ENCODE data around the gene CARMIL3.

The CARMIL3 gene

DNA sequence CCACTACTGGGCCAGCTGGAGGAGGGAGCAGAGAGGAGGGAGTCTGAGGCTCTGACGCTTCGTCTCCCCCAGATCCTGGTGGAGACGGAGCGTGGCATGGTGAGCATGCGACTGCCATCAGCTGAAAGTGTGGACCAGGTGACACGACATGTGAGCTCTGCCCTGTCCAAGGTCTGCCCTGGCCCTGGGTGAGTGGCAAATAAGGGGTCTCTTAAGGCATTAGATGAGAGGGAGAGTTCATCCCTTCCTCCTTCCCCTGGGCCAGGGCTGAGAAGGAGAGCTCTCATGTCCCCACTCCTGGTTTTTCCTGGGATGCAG is 2.5 kb downstream of the CARMIL3 start:
- H3K36me3 ChIP-seq (ENCODE audit: insufficient read depth, low read length) = no peaks in the 10 kb centered on the region
- H3K4me3 ChIP-seq (ENCODE audit: low read length, poor library complexity, severe bottlenecking) = no peak overlapping the region
- no peaks in the 10 kb centered on the region for H3K9me2 ChIP-seq (replicated peaks; ENCODE audit: low read depth, low read length)
- no peak overlapping the region for H3K9ac ChIP-seq (ENCODE audit: low read depth, low read length, poor library complexity, severe bottlenecking)
- H2AFZ ChIP-seq (ENCODE audit: low read length) = no peak overlapping the region
- no peaks in the 10 kb centered on the region for H4K20me1 ChIP-seq (ENCODE audit: insufficient read depth, low read length, poor library complexity, severe bottlenecking)
- no peak overlapping the region for H3K4me2 ChIP-seq (ENCODE audit: low read depth, low read length, poor library complexity, severe bottlenecking)
- H3K79me2 ChIP-seq (ENCODE audit: insufficient read depth, low read length) = no peaks in the 10 kb centered on the region
- H3K9me3 ChIP-seq (ENCODE audit: insufficient read depth, low read depth, low read length) = no peaks in the 10 kb centered on the region
- TF ChIP-seq EZH2phosphoT487 (IDR thresholded peaks at IDR 0.05; ENCODE audit: borderline replicate concordance) = no peak
- TF ChIP-seq, protein P1, sequence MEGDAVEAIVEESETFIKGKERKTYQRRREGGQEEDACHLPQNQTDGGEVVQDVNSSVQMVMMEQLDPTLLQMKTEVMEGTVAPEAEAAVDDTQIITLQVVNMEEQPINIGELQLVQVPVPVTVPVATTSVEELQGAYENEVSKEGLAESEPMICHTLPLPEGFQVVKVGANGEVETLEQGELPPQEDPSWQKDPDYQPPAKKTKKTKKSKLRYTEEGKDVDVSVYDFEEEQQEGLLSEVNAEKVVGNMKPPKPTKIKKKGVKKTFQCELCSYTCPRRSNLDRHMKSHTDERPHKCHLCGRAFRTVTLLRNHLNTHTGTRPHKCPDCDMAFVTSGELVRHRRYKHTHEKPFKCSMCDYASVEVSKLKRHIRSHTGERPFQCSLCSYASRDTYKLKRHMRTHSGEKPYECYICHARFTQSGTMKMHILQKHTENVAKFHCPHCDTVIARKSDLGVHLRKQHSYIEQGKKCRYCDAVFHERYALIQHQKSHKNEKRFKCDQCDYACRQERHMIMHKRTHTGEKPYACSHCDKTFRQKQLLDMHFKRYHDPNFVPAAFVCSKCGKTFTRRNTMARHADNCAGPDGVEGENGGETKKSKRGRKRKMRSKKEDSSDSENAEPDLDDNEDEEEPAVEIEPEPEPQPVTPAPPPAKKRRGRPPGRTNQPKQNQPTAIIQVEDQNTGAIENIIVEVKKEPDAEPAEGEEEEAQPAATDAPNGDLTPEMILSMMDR (conservative IDR thresholded peaks at IDR 0.05; ENCODE audit: low read length) = no peak
- peaks cover 17% of the 10 kb centered on the region for H3K4me1 ChIP-seq (ENCODE audit: insufficient read depth, low read length, poor library complexity, severe bottlenecking)
- H3K27me3 ChIP-seq (ENCODE audit: insufficient read depth, low read length, poor library complexity, severe bottlenecking) = no peaks in the 10 kb centered on the region
- H3F3A ChIP-seq (ENCODE audit: low read depth) = no peaks in the 10 kb centered on the region

DNA sequence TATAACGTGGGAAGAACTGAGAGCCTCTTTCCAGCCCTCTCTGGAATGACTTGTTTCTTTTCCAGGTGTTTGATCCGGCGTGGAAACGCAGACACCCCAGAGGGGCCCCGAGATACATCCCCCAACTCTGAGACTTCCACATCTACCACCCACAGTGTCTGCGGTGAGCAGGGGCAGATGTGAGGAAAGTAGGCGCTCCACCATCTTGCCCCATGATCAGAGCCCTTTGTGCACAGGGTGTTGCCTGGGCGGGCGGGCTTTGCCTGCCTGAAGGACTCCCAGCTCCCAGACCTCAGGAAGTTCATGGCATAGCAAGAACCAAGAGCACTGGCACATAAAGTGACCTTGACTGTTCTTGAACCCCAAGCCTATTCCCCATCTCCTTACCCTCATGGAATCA is 2.8 kb downstream of the CARMIL3 start:
- no peaks in the 10 kb centered on the region for H4K20me1 ChIP-seq (ENCODE audit: insufficient read depth, low read length, poor library complexity, severe bottlenecking)
- peaks cover 17% of the 10 kb centered on the region for H3K4me1 ChIP-seq (ENCODE audit: insufficient read depth, low read length, poor library complexity, severe bottlenecking)
- no peaks in the 10 kb centered on the region for H3K79me2 ChIP-seq (ENCODE audit: insufficient read depth, low read length)
- H3F3A ChIP-seq (ENCODE audit: low read depth) = no peaks in the 10 kb centered on the region
- H3K36me3 ChIP-seq (ENCODE audit: insufficient read depth, low read length) = no peaks in the 10 kb centered on the region
- TF ChIP-seq EZH2phosphoT487 (IDR thresholded peaks at IDR 0.05; ENCODE audit: borderline replicate concordance) = no peak
- TF ChIP-seq, protein P1 (conservative IDR thresholded peaks at IDR 0.05; ENCODE audit: low read length) = no peak
- no peaks in the 10 kb centered on the region for H3K27me3 ChIP-seq (ENCODE audit: insufficient read depth, low read length, poor library complexity, severe bottlenecking)
- no peak overlapping the region for H3K4me2 ChIP-seq (ENCODE audit: low read depth, low read length, poor library complexity, severe bottlenecking)
- no peak overlapping the region for H2AFZ ChIP-seq (ENCODE audit: low read length)
- H3K9me3 ChIP-seq (ENCODE audit: insufficient read depth, low read depth, low read length) = no peaks in the 10 kb centered on the region
- no peak overlapping the region for H3K4me3 ChIP-seq (ENCODE audit: low read length, poor library complexity, severe bottlenecking)
- no peaks in the 10 kb centered on the region for H3K9me2 ChIP-seq (replicated peaks; ENCODE audit: low read depth, low read length)
- H3K9ac ChIP-seq (ENCODE audit: low read depth, low read length, poor library complexity, severe bottlenecking) = no peak overlapping the region

DNA sequence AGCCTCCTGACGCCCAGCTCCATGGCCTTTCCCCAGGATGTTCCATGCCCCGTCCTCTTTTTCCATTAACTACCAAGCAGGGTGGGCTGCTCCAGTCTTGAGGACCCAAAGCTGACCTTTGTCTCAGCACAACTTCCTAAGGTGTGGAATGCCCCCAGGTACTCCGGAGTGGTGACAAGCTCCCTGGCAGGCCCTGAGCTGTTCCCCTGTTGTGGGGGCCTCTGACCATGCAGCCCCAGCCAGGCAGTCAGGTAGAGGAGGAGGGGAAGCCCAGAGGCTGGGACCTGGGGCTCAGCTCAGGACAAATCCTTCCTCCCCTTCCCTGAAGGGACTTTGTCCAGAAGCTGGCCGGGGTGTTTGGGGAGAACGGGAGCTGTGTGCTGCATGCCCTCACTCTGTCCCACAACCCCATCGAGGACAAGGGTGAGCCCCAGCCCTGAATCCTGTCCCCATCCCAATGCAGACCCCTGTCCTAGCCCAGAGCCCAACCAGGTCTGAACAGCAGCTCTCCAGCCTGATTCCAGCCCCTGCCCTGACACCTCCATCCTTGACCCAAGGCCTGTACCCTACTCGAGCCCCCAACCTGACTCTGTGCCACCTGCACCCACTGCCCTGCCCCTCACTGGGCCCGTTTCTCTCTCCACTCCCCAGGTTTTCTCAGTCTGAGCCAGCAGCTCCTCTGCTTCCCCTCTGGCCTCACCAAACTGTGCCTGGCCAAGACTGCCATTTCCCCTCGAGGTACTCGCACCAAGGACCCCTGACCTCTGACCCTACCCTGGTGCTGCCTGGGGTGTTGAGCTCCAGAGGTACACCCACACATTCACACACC is 4.4 kb downstream of the CARMIL3 start:
- TF ChIP-seq EZH2phosphoT487 (IDR thresholded peaks at IDR 0.05; ENCODE audit: borderline replicate concordance) = no peak
- TF ChIP-seq, protein P1 (conservative IDR thresholded peaks at IDR 0.05; ENCODE audit: low read length) = no peak
- Histone ChIP-seq H3K4me1 (ENCODE audit: insufficient read depth, low read length, poor library complexity, severe bottlenecking) (peaks cover 15% of the 10 kb centered on the region), H3K4me3 (ENCODE audit: low read length, poor library complexity, severe bottlenecking) (no peak overlapping the region), H3K9me3 (ENCODE audit: insufficient read depth, low read depth, low read length) (no peaks in the 10 kb centered on the region), H3K9me2 (replicated peaks; ENCODE audit: low read depth, low read length) (no peaks in the 10 kb centered on the region), H3K27me3 (ENCODE audit: insufficient read depth, low read length, poor library complexity, severe bottlenecking) (no peaks in the 10 kb centered on the region), H3K9ac (ENCODE audit: low read depth, low read length, poor library complexity, severe bottlenecking) (no peak overlapping the region), H4K20me1 (ENCODE audit: insufficient read depth, low read length, poor library complexity, severe bottlenecking) (no peaks in the 10 kb centered on the region), H3K79me2 (ENCODE audit: insufficient read depth, low read length) (no peaks in the 10 kb centered on the region), H2AFZ (ENCODE audit: low read length) (no peak overlapping the region), H3K36me3 (ENCODE audit: insufficient read depth, low read length) (no peaks in the 10 kb centered on the region), H3K4me2 (ENCODE audit: low read depth, low read length, poor library complexity, severe bottlenecking) (no peak overlapping the region), H3F3A (ENCODE audit: low read depth) (no peaks in the 10 kb centered on the region)
